Subcutaneous adipose tissue (tissue), 4 donors: ENCODE results near the gene CCDC154. TPM values are rescaled to one million over a fixed set of nuclear protein-coding genes. Genes with fewer than 3 reads are reported as not detected.

Experiments
- CTCF ChIP-seq: fragments of 450-650 bp; IDR thresholded peaks from one replicate; pipeline ENCODE4 v1.5.1; 2016; ENCODE audit warnings: low read depth, mild to moderate bottlenecking, control low read depth, antibody characterized with exemption, moderate library complexity
- total RNA-seq, 4 donors: library from RNA; depleted of rRNA; stranded (reverse); fragments of >200 nt; gene quantifications; one replicate each; pipeline ENCODE4 v1.1.0, GENCODE V29; 2016

CCDC154 gene
- total RNA-seq, 4 donors from 2014 or later: 0.22 to 0.38 TPM; not detected in 2

- no peak for TF ChIP-seq CTCF
Measured at GRCh38 chr16:1464196-1464893, 20.0 kb upstream of the CCDC154 start.

- no peak for TF ChIP-seq CTCF
Measured at GRCh38 chr16:1461146-1461545, 16.8 kb upstream of the CCDC154 start.

GRCh38 chr16:1460602-1461138 is 16.3 kb upstream of the CCDC154 start:
- TF ChIP-seq CTCF: no peak

- TF ChIP-seq CTCF: no peak
Measured at GRCh38 chr16:1459967-1460366, 15.6 kb upstream of the CCDC154 start.

- no peak for TF ChIP-seq CTCF
Measured at GRCh38 chr16:1458977-1459341, 14.6 kb upstream of the CCDC154 start.

GRCh38 chr16:1458336-1458976 is 14.1 kb upstream of the CCDC154 start:
- TF ChIP-seq CTCF: no peak

- TF ChIP-seq CTCF: no peak
Measured at GRCh38 chr16:1457489-1458245, 13.3 kb upstream of the CCDC154 start.
